Stromal cell of bone marrow (primary cell): Measurements from ENCODE around the gene TRMT112.
"Not testable (repeated sequence)": the region's sequence is repeated elsewhere in the genome, so short reads cannot be mapped to it uniquely, and the experiment has no call there.

ENCODE experiments used
- DNase-seq: peaks from one replicate; pipeline ENCODE4 v3.0.0-alpha.2; 2012; ENCODE audit warnings: low read depth

The TRMT112 gene

GRCh38 chr11:64331569-64332371 lies 14.4 kb upstream of the TRMT112 start:
- peak; percentile 91 for DNase-seq

GRCh38 chr11:64330888-64331287 lies 13.5 kb upstream of the TRMT112 start:
- DNase-seq, result no peak

GRCh38 chr11:64327993-64328392 lies 10.6 kb upstream of the TRMT112 start:
- DNase-seq, result no peak

- no peak for DNase-seq
These were observed 10.0 kb upstream of the TRMT112 start for GRCh38 chr11:64327375-64327774.

- no peak for DNase-seq
These were observed 7.5 kb upstream of the TRMT112 start for GRCh38 chr11:64324692-64325469.

- DNase-seq, result not testable (repeated sequence)
These were observed 6.6 kb upstream of the TRMT112 start for GRCh38 chr11:64323984-64324383.

GRCh38 chr11:64323373-64323772 lies 6.0 kb upstream of the TRMT112 start:
- DNase-seq, result no peak

- no peak for DNase-seq
These were observed 5.5 kb upstream of the TRMT112 start for GRCh38 chr11:64322925-64323260.

GRCh38 chr11:64321533-64321932 lies 4.2 kb upstream of the TRMT112 start:
- DNase-seq, result no peak

- no peak for DNase-seq
These were observed 3.7 kb upstream of the TRMT112 start for GRCh38 chr11:64321026-64321425.

- no peak for DNase-seq
These were observed 3.2 kb upstream of the TRMT112 start for GRCh38 chr11:64320556-64320955.

- DNase-seq, result no peak
These were observed 1.7 kb upstream of the TRMT112 start for GRCh38 chr11:64318766-64319761.

- peak; percentile 93 for DNase-seq
These were observed 804 bp upstream of the TRMT112 start, which contains the start of gene PRDX5 for GRCh38 chr11:64317961-64318765. Gene PRDX5, plus strand, starts transcription at chr11:64318121. Its CDS starts 95 bp downstream, at chr11:64318216.

- DNase-seq, result no peak
These were observed 561 bp downstream of the TRMT112 start for GRCh38 chr11:64316672-64317324.

- DNase-seq, result not testable (repeated sequence)
These were observed 1.5 kb downstream of the TRMT112 start for GRCh38 chr11:64315667-64316526.

- DNase-seq, result no peak
These were observed 2.4 kb downstream of the TRMT112 start for GRCh38 chr11:64314805-64315561.

GRCh38 chr11:64314146-64314804 lies 3.1 kb downstream of the TRMT112 start:
- no peak for DNase-seq

GRCh38 chr11:64313491-64314145 lies 3.7 kb downstream of the TRMT112 start:
- no peak for DNase-seq
